ENCODE measurements around the gene DBN1. TPM values are rescaled to one million over a fixed set of nuclear protein-coding genes. Genes with fewer than 3 reads are reported as not detected.
A peak's percentile ranks its signal among the peaks of the same experiment; 100 is the strongest.

The DBN1 gene
- polyA plus RNA-seq, 1 experiment: 164 TPM

GRCh38 chr5:177490311-177490991, 17.0 kb upstream of the DBN1 start:
- CTCF ChIA-PET: interaction anchor here (0.6 to 1.0 kb wide), 2 partner anchors 11 to 311 kb away, joined by 3 read pairs; no protein-coding TSS in a partner anchor
- no peak for DNase-seq (ENCODE audit: low read depth, low spot score)
- H3K27ac ChIP-seq (ENCODE audit: low read depth, low read length): no peak overlapping the region
- no peak for TF ChIP-seq CTCF (IDR thresholded peaks at IDR 0.05; ENCODE audit: low read depth, low read length)
- H3K4me3 ChIP-seq (ENCODE audit: low read depth, low read length): no peak overlapping the region
- POLR2A ChIA-PET: interaction anchor here (0.6 to 12.1 kb wide), 3 partner anchors 5 to 40 kb away, joined by 3 to 230 read pairs (median 42); partner anchors contain the start of genes DBN1 and PDLIM7
- no peaks in the 10 kb centered on the region; the same call in 1 of the 2 replicates for H3K9me3 ChIP-seq (ENCODE audit: control insufficient read depth, insufficient read depth, low read length)
- H3K27me3 ChIP-seq (ENCODE audit: control insufficient read depth, insufficient read depth, low read length): no peaks in the 10 kb centered on the region

- Histone ChIP-seq H3K27me3 (ENCODE audit: control insufficient read depth, insufficient read depth, low read length) (no peaks in the 10 kb centered on the region), H3K9me3 (ENCODE audit: control insufficient read depth, insufficient read depth, low read length) (no peaks in the 10 kb centered on the region; the same call in 1 of the 2 replicates), H3K27ac (ENCODE audit: low read depth, low read length) (no peak overlapping the region), H3K4me3 (ENCODE audit: low read depth, low read length) (no peak overlapping the region)
- no peak for DNase-seq (ENCODE audit: low read depth, low spot score)
- TF ChIP-seq CTCF (IDR thresholded peaks at IDR 0.05; ENCODE audit: low read depth, low read length): no peak
- ChIA-PET POLR2A (interaction anchor here (0.6 to 12.1 kb wide), 3 partner anchors 6 to 177 kb away, joined by 3 to 230 read pairs (median 42); partner anchors contain the start of genes DBN1 and PDLIM7), CTCF (interaction anchor here (0.6 to 2.1 kb wide), 2 partner anchors 12 to 35 kb away, joined by 3 to 9 read pairs; no protein-coding TSS in a partner anchor)
These were observed 15.8 kb upstream of the DBN1 start for GRCh38 chr5:177489119-177489716.

- Histone ChIP-seq H3K27me3 (ENCODE audit: control insufficient read depth, insufficient read depth, low read length) (no peaks in the 10 kb centered on the region), H3K9me3 (ENCODE audit: control insufficient read depth, insufficient read depth, low read length) (no peaks in the 10 kb centered on the region; the same call in 1 of the 2 replicates), H3K27ac (ENCODE audit: low read depth, low read length) (no peak overlapping the region), H3K4me3 (ENCODE audit: low read depth, low read length) (no peak overlapping the region)
- CTCF ChIA-PET: interaction anchor here (2.1 kb wide), 1 partner anchor 13 kb away, joined by 9 read pairs; no protein-coding TSS in a partner anchor
- POLR2A ChIA-PET: interaction anchor here (6.2 to 12.1 kb wide), 2 partner anchors 8 to 11 kb away, joined by 42 to 230 read pairs; partner anchors contain the start of genes DBN1 and PDLIM7
- TF ChIP-seq CTCF (IDR thresholded peaks at IDR 0.05; ENCODE audit: low read depth, low read length): no peak
- DNase-seq (ENCODE audit: low read depth, low spot score): no peak
These were observed 14.5 kb upstream of the DBN1 start for GRCh38 chr5:177487975-177488374.

- no peaks in the 10 kb centered on the region for H3K27me3 ChIP-seq (ENCODE audit: control insufficient read depth, insufficient read depth, low read length)
- TF ChIP-seq CTCF (IDR thresholded peaks at IDR 0.05; ENCODE audit: low read depth, low read length): no peak
- H3K4me3 ChIP-seq (ENCODE audit: low read depth, low read length): no peak overlapping the region
- H3K9me3 ChIP-seq (ENCODE audit: control insufficient read depth, insufficient read depth, low read length): no peaks in the 10 kb centered on the region; the same call in 1 of the 2 replicates
- peak overlapping the region; percentile 21 for H3K27ac ChIP-seq (ENCODE audit: low read depth, low read length)
- POLR2A ChIA-PET: interaction anchor here (1.7 to 12.1 kb wide), 3 partner anchors 9 to 20 kb away, joined by 10 to 230 read pairs (median 42); partner anchors contain the start of genes DBN1 and PDLIM7
- DNase-seq (ENCODE audit: low read depth, low spot score): no peak
- CTCF ChIA-PET: interaction anchor here (2.1 kb wide), 1 partner anchor 14 kb away, joined by 9 read pairs; no protein-coding TSS in a partner anchor
These were observed 13.7 kb upstream of the DBN1 start for GRCh38 chr5:177487144-177487543.
